H9 (cell line): ENCODE results near the gene PHETA1. TPM values are rescaled to one million over a fixed set of nuclear protein-coding genes. Genes with fewer than 3 reads are reported as not detected.

ENCODE experiments used
- DNase-seq: peaks from one replicate; pipeline ENCODE4 v3.0.0-alpha.2; 2017
- H2AFZ ChIP-seq: one replicate; pipeline ENCODE4 v1.6.1; 2013; ENCODE audit warnings: mild to moderate bottlenecking, low read length, control low read depth, moderate library complexity
- H2AK5ac ChIP-seq: 2 replicates; pipeline ENCODE4 v1.6.1; 2013; ENCODE audit warnings: low read length, control low read depth, mixed read lengths; ENCODE audit not compliant: insufficient read length
- H2BK120ac ChIP-seq: one replicate; pipeline ENCODE4 v1.6.1; 2013; ENCODE audit warnings: low read depth, mild to moderate bottlenecking, low read length, control low read depth, inconsistent platforms; ENCODE audit not compliant: poor library complexity, severe bottlenecking
- H2BK12ac ChIP-seq: 2 replicates; pipeline ENCODE4 v1.6.1; 2013; ENCODE audit warnings: low read length, control low read depth, mixed read lengths, low read depth; ENCODE audit not compliant: insufficient read length
- H2BK15ac ChIP-seq: 2 replicates; pipeline ENCODE4 v1.6.1; 2013; ENCODE audit warnings: low read depth, low read length, control low read depth
- H2BK20ac ChIP-seq: one replicate; pipeline ENCODE4 v1.6.1; 2013; ENCODE audit warnings: low read depth, mild to moderate bottlenecking, low read length, control low read depth, inconsistent platforms; ENCODE audit not compliant: poor library complexity, severe bottlenecking
- H2BK5ac ChIP-seq: 2 replicates; pipeline ENCODE4 v1.6.1; 2013; ENCODE audit warnings: low read length, control low read depth, mixed read lengths; ENCODE audit not compliant: insufficient read length
- H3K14ac ChIP-seq: 2 replicates; pipeline ENCODE4 v1.6.1; 2013; ENCODE audit warnings: low read length, control low read depth; ENCODE audit not compliant: insufficient read depth
- H3K18ac ChIP-seq: 2 replicates; pipeline ENCODE4 v1.6.1; 2013; ENCODE audit warnings: low read depth, mild to moderate bottlenecking, mixed read lengths, low read length, control low read depth; ENCODE audit not compliant: insufficient read length
- H3K23ac ChIP-seq: 2 replicates; pipeline ENCODE4 v1.6.1; 2013; ENCODE audit warnings: low read length, control low read depth, mixed read lengths, low read depth; ENCODE audit not compliant: insufficient read length
- H3K23me2 ChIP-seq: 2 replicates; pipeline ENCODE4 v1.6.1; 2013; ENCODE audit warnings: low read depth, mild to moderate bottlenecking, mixed read lengths, low read length, control low read depth; ENCODE audit not compliant: insufficient read length, poor library complexity, severe bottlenecking
- H3K27ac ChIP-seq: 2 replicates; pipeline ENCODE4 v1.5.1; 2013; ENCODE audit warnings: low read length, control low read depth, mixed read lengths, low read depth; ENCODE audit not compliant: insufficient read length
- H3K27me3 ChIP-seq: 2 replicates; pipeline ENCODE4 v1.6.1; 2013; ENCODE audit warnings: low read length, control low read depth, inconsistent platforms; ENCODE audit not compliant: insufficient read depth
- H3K4ac ChIP-seq: 2 replicates; pipeline ENCODE4 v1.6.1; 2013; ENCODE audit warnings: low read depth, mild to moderate bottlenecking, control low read depth, inconsistent platforms, low read length, moderate library complexity
- H3K4me1 ChIP-seq: 2 replicates; pipeline ENCODE4 v1.6.1; 2013; ENCODE audit warnings: low read length, control low read depth, inconsistent platforms; ENCODE audit not compliant: insufficient read depth
- H3K4me2 ChIP-seq: 2 replicates; pipeline ENCODE4 v1.6.1; 2013; ENCODE audit warnings: low read length, control low read depth, mixed read lengths; ENCODE audit not compliant: insufficient read length, insufficient read depth
- H3K56ac ChIP-seq: 2 replicates; pipeline ENCODE4 v1.6.1; 2013; ENCODE audit warnings: low read depth, mild to moderate bottlenecking, mixed read lengths, low read length, control low read depth; ENCODE audit not compliant: insufficient read length
- H3K79me1 ChIP-seq: 2 replicates; pipeline ENCODE4 v1.6.1; 2013; ENCODE audit warnings: low read depth, mild to moderate bottlenecking, moderate library complexity, low read length, control low read depth, inconsistent platforms; ENCODE audit not compliant: insufficient read depth, poor library complexity, severe bottlenecking
- H3K79me2 ChIP-seq: 2 replicates; pipeline ENCODE4 v1.6.1; 2013; ENCODE audit warnings: low read length, control low read depth, inconsistent platforms; ENCODE audit not compliant: insufficient read depth
- H3K9ac ChIP-seq: 2 replicates; pipeline ENCODE4 v1.6.1; 2013; ENCODE audit warnings: low read length, control low read depth, mixed read lengths; ENCODE audit not compliant: insufficient read length; ENCODE audit errors: extremely low read depth
- H3K9me3 ChIP-seq: one replicate; pipeline ENCODE4 v1.6.1; 2013; ENCODE audit warnings: low read depth, low read length, inconsistent platforms; ENCODE audit not compliant: control insufficient read depth
- H3T11ph ChIP-seq: one replicate; pipeline ENCODE4 v1.6.1; 2013; ENCODE audit warnings: mild to moderate bottlenecking, low read length, control low read depth, inconsistent platforms
- H4K20me1 ChIP-seq: one replicate; pipeline ENCODE4 v1.6.1; 2013; ENCODE audit not compliant: control insufficient read depth, insufficient read length, insufficient read depth
- H4K5ac ChIP-seq: 2 replicates; pipeline ENCODE4 v1.6.1; 2013; ENCODE audit warnings: low read depth, mild to moderate bottlenecking, mixed read lengths, low read length, control low read depth; ENCODE audit not compliant: insufficient read length
- H4K8ac ChIP-seq: replicated peaks from 2 replicates; pipeline ENCODE4 v1.6.1; 2013; ENCODE audit warnings: low read length, control low read depth, mixed read lengths, low read depth; ENCODE audit not compliant: insufficient read length
- H4K91ac ChIP-seq: 2 replicates; pipeline ENCODE4 v1.6.1; 2013; ENCODE audit warnings: low read depth, mild to moderate bottlenecking, moderate library complexity, mixed read lengths, low read length, control low read depth; ENCODE audit not compliant: insufficient read length
- H3K27ac Mint-ChIP-seq, 3 experiments: 2 replicates in 2 of 3; 3 replicates in 1 of 3; pipeline ENCODE4 v1.8.0; 2020 to 2021; ENCODE audit warnings: mixed read lengths in 3 of 3, mild to moderate bottlenecking in 1 of 3, moderate library complexity in 1 of 3
- H3K27me3 Mint-ChIP-seq: 2 replicates; pipeline ENCODE4 v1.8.0; 2021; ENCODE audit warnings: low read depth, mild to moderate bottlenecking, moderate library complexity, mixed read lengths
- H3K36me3 Mint-ChIP-seq, 3 experiments: 2 replicates in 2 of 3; 3 replicates in 1 of 3; pipeline ENCODE4 v1.8.0; 2020 to 2021; ENCODE audit warnings: low read depth in 3 of 3, mixed read lengths in 3 of 3; ENCODE audit not compliant: insufficient read depth in 1 of 3
- H3K4me1 Mint-ChIP-seq, 2 experiments: 2 replicates each; pipeline ENCODE4 v1.8.0; 2020; ENCODE audit warnings: mixed read lengths in 2 of 2
- H3K4me3 Mint-ChIP-seq, 2 experiments: 2 replicates in 1 of 2; 3 replicates in 1 of 2; pipeline ENCODE4 v1.8.0; 2020 to 2021; ENCODE audit warnings: mild to moderate bottlenecking in 2 of 2, mixed read lengths in 2 of 2, moderate library complexity in 1 of 2
- H3K9me3 Mint-ChIP-seq, 2 experiments: 2 replicates in 1 of 2; 3 replicates in 1 of 2; pipeline ENCODE4 v1.8.0; 2020; ENCODE audit warnings: mild to moderate bottlenecking in 2 of 2, mixed read lengths in 2 of 2, moderate library complexity in 1 of 2
- CTCF ChIP-seq: fragments of 200-600 bp; sonication (generic); conservative IDR thresholded peaks from 3 replicates; pipeline ENCODE4 v1.8.0; 2021; ENCODE audit warnings: antibody characterized with exemption, mild to moderate bottlenecking
- WGBS: extraction: QIAGEN DNeasy Blood & Tissue Kit; methylation state at CpG from one replicate; pipeline ENCODE4 v1.1.7; 2013; ENCODE audit warnings: missing lambda C conversion rate, low lambda C conversion rate, mixed read lengths; ENCODE audit not compliant: insufficient read length; ENCODE audit errors: extremely low coverage; 5-methylcytosine and 5-hydroxymethylcytosine counted together
- total RNA-seq: library from RNA; stranded (reverse); gene quantifications from 2 replicates; pipeline ENCODE4 v1.2.1, GENCODE V29; 2021

Gene PHETA1
- total RNA-seq, 1 experiment from 2014 or later = 13.1 TPM

GRCh38 chr12:111355201-111355925, 13.5 kb downstream of the PHETA1 start:
- TF ChIP-seq CTCF = no peak
- Histone ChIP-seq H4K91ac (no peak overlapping the region), H3K79me1 (no peaks in the 10 kb centered on the region), H3K23me2 (no peaks in the 10 kb centered on the region), H3T11ph (no peak overlapping the region), H3K9me3 (no peaks in the 10 kb centered on the region), H4K8ac (no peak overlapping the region), H2BK15ac (no peak overlapping the region), H2BK120ac (no peak overlapping the region), H3K4me1 (no peaks in the 10 kb centered on the region), H2BK5ac (no peak overlapping the region), H3K27me3 (no peaks in the 10 kb centered on the region), H3K9ac (no peak overlapping the region), H3K18ac (no peak overlapping the region), H2BK12ac (no peak overlapping the region), H2AK5ac (no peak overlapping the region), H3K56ac (no peak overlapping the region), H3K4me2 (no peak overlapping the region), H4K20me1 (no peaks in the 10 kb centered on the region), H3K14ac (no peak overlapping the region), H2BK20ac (no peak overlapping the region), H4K5ac (no peak overlapping the region), H3K79me2 (no peaks in the 10 kb centered on the region), H3K4ac (no peak overlapping the region), H3K27ac (no peak overlapping the region), H3K23ac (no peak overlapping the region), H2AFZ (no peak overlapping the region)
- H3K36me3 Mint-ChIP-seq = no peaks in the 10 kb centered on the region; a peak in 1 of 7 replicates
- H3K4me3 Mint-ChIP-seq = no peak overlapping the region
- DNase-seq = no peak
- peaks cover 8 to 20% of the 10 kb centered on the region in 2 experiments; a peak in 3 of 4 replicates for H3K4me1 Mint-ChIP-seq
- H3K27me3 Mint-ChIP-seq = peaks cover 6% of the 10 kb centered on the region
- WGBS = no CpG with 5 or more reads among the region's 9 CpGs
- H3K9me3 Mint-ChIP-seq = no peaks in the 10 kb centered on the region; a peak in 1 of 5 replicates
- no peak overlapping the region for H3K27ac Mint-ChIP-seq
